Hepatocyte (in vitro differentiated cells): Measurements from ENCODE around the gene ANKRD44. TPM values are rescaled to one million over a fixed set of nuclear protein-coding genes. Genes with fewer than 3 reads are reported as not detected.

Experiments used
- DNase-seq: peaks from one replicate; pipeline ENCODE4 v3.0.0-alpha.2; 2016; ENCODE audit warnings: low spot score
- H2AFZ ChIP-seq: fragments of 200-600 bp; sonication (generic); 2 replicates; pipeline ENCODE4 v1.6.0; 2016; ENCODE audit warnings: antibody characterized with exemption, mild to moderate bottlenecking
- H3K27ac ChIP-seq: fragments of 200-600 bp; sonication (generic); 2 replicates; pipeline ENCODE4 v1.5.1; 2016; ENCODE audit warnings: mild to moderate bottlenecking
- H3K27me3 ChIP-seq: fragments of 200-600 bp; sonication (generic); 2 replicates; pipeline ENCODE4 v1.6.1; 2016
- H3K36me3 ChIP-seq: fragments of 200-600 bp; sonication (generic); replicated peaks from 2 replicates; pipeline ENCODE4 v1.5.1; 2016; ENCODE audit warnings: low read depth; ENCODE audit not compliant: insufficient read depth
- H3K4me1 ChIP-seq: fragments of 200-600 bp; sonication (generic); 2 replicates; pipeline ENCODE4 v1.5.1; 2016; ENCODE audit warnings: mild to moderate bottlenecking, moderate library complexity; ENCODE audit not compliant: insufficient read depth
- H3K4me2 ChIP-seq: fragments of 200-600 bp; sonication (generic); 2 replicates; pipeline ENCODE4 v1.6.0; 2016
- H3K4me3 ChIP-seq: fragments of 200-600 bp; sonication (generic); 2 replicates; pipeline ENCODE4 v1.5.1; 2016; ENCODE audit warnings: mild to moderate bottlenecking
- H3K79me2 ChIP-seq: fragments of 200-600 bp; sonication (generic); 2 replicates; pipeline ENCODE4 v1.6.0; 2017; ENCODE audit warnings: mild to moderate bottlenecking
- H3K9me2 ChIP-seq: fragments of 200-600 bp; sonication (generic); replicated peaks from 2 replicates; pipeline ENCODE4 v1.6.0; 2017; ENCODE audit warnings: mild to moderate bottlenecking; ENCODE audit not compliant: insufficient read depth
- H3K9me3 ChIP-seq: fragments of 200-600 bp; sonication (generic); 2 replicates; pipeline ENCODE4 v1.5.1; 2016; ENCODE audit warnings: low read depth, mild to moderate bottlenecking
- H4K20me1 ChIP-seq: fragments of 200-600 bp; sonication (generic); 2 replicates; pipeline ENCODE4 v1.6.0; 2016; ENCODE audit warnings: mild to moderate bottlenecking; ENCODE audit not compliant: insufficient read depth, poor library complexity, severe bottlenecking
- CTCF ChIP-seq: fragments of 200-600 bp; sonication (generic); IDR thresholded peaks from 2 replicates; pipeline ENCODE4 v1.5.1; 2016; ENCODE audit warnings: antibody characterized with exemption, mild to moderate bottlenecking; ENCODE audit not compliant: poor library complexity
- EZH2 ChIP-seq: fragments of 200-600 bp; sonication (generic); IDR thresholded peaks from 2 replicates; pipeline ENCODE4 v1.6.1; 2016; ENCODE audit warnings: antibody characterized with exemption, mild to moderate bottlenecking, borderline replicate concordance
- EZH2phosphoT487 ChIP-seq: fragments of 200-600 bp; sonication (generic); IDR thresholded peaks from one replicate; pipeline ENCODE4 v1.6.1; 2018; ENCODE audit warnings: antibody characterized with exemption, mild to moderate bottlenecking, low read depth, moderate library complexity; ENCODE audit not compliant: unreplicated experiment, severe bottlenecking
- WGBS: methylation state at CpG from one replicate; pipeline ENCODE4 v1.1.6; 2016; ENCODE audit warnings: low lambda C conversion rate; ENCODE audit errors: missing lambda C conversion rate; 5-methylcytosine and 5-hydroxymethylcytosine counted together
- polyA plus RNA-seq: library from polyadenylated mRNA; unstranded; fragments of >200 nt; fragmentation: Nextera tagmentation; extraction: Ambion mirVana; gene quantifications from 2 replicates; pipeline ENCODE4 v1.2.1, GENCODE V29; 2016
- total RNA-seq: library from RNA; depleted of rRNA; stranded (reverse); fragments of >200 nt; gene quantifications from 2 replicates; pipeline ENCODE4 v1.2.3, GENCODE V29; 2014

Gene ANKRD44
- total and polyA plus RNA-seq, 2 experiments from 2014 or later: 5.9 to 9.1 TPM

GRCh38 chr2:197304556-197305011 is 6.0 kb downstream of the ANKRD44 start:
- Histone ChIP-seq H3K79me2 (peaks cover 3% of the 10 kb centered on the region), H3K27me3 (no peaks in the 10 kb centered on the region), H3K27ac (no peak overlapping the region), H3K4me2 (no peak overlapping the region), H3K4me3 (no peak overlapping the region), H3K9me2 (no peaks in the 10 kb centered on the region), H3K36me3 (no peaks in the 10 kb centered on the region), H4K20me1 (no peaks in the 10 kb centered on the region), H3K4me1 (no peaks in the 10 kb centered on the region), H2AFZ (no peak overlapping the region), H3K9me3 (no peaks in the 10 kb centered on the region)
- TF ChIP-seq CTCF: no peak
- TF ChIP-seq EZH2phosphoT487: no peak
- TF ChIP-seq EZH2: no peak
- 68% methylated on average over 3 of the region's 3 CpGs for WGBS
- DNase-seq: no peak

GRCh38 chr2:197300139-197300538 is 10.4 kb downstream of the ANKRD44 start:
- TF ChIP-seq CTCF (no peak), EZH2 (no peak), EZH2phosphoT487 (no peak)
- Histone ChIP-seq H3K27me3 (no peaks in the 10 kb centered on the region), H3K4me2 (no peak overlapping the region), H3K27ac (no peak overlapping the region), H3K4me1 (no peaks in the 10 kb centered on the region), H3K9me2 (no peaks in the 10 kb centered on the region), H3K79me2 (peaks cover 4% of the 10 kb centered on the region), H3K4me3 (no peak overlapping the region), H3K36me3 (no peaks in the 10 kb centered on the region), H2AFZ (no peak overlapping the region), H4K20me1 (no peaks in the 10 kb centered on the region), H3K9me3 (no peaks in the 10 kb centered on the region)
- WGBS: 46% methylated on average over 2 of the region's 2 CpGs
- DNase-seq: no peak

- Histone ChIP-seq H3K9me3 (no peaks in the 10 kb centered on the region), H3K36me3 (no peaks in the 10 kb centered on the region), H3K4me1 (no peaks in the 10 kb centered on the region), H3K9me2 (no peaks in the 10 kb centered on the region), H3K27me3 (no peaks in the 10 kb centered on the region), H3K79me2 (peaks cover 2% of the 10 kb centered on the region), H3K4me3 (no peak overlapping the region), H3K4me2 (no peak overlapping the region), H2AFZ (no peak overlapping the region), H3K27ac (no peak overlapping the region), H4K20me1 (no peaks in the 10 kb centered on the region)
- no peak for DNase-seq
- WGBS: 95% methylated on average over 4 of the region's 4 CpGs
- TF ChIP-seq EZH2phosphoT487 (no peak), CTCF (no peak), EZH2 (no peak)
These were observed 12.0 kb downstream of the ANKRD44 start for GRCh38 chr2:197298609-197299008.

GRCh38 chr2:197297772-197298318 is 12.7 kb downstream of the ANKRD44 start:
- no peak for DNase-seq
- no peaks in the 10 kb centered on the region for H4K20me1 ChIP-seq
- 92% methylated on average over 4 of the region's 4 CpGs for WGBS
- no peak overlapping the region for H3K27ac ChIP-seq
- H3K9me3 ChIP-seq: no peaks in the 10 kb centered on the region
- H3K4me1 ChIP-seq: no peaks in the 10 kb centered on the region
- H3K9me2 ChIP-seq: no peaks in the 10 kb centered on the region
- peaks cover 2% of the 10 kb centered on the region for H3K79me2 ChIP-seq
- H3K4me2 ChIP-seq: no peak overlapping the region
- no peaks in the 10 kb centered on the region for H3K27me3 ChIP-seq
- no peak overlapping the region for H3K4me3 ChIP-seq
- TF ChIP-seq EZH2: no peak
- TF ChIP-seq CTCF: no peak
- TF ChIP-seq EZH2phosphoT487: no peak
- no peak overlapping the region for H2AFZ ChIP-seq
- H3K36me3 ChIP-seq: no peaks in the 10 kb centered on the region
